DMS 273 treated with DMSO at 0.1 percent for 48 hours (cell line): ENCODE results near the gene CHD2.

ENCODE experiments used
- DNase-seq: peaks from one replicate; lab custom pipeline; 2025; lab: John Stamatoyannopoulos, UW

The CHD2 gene

DNA sequence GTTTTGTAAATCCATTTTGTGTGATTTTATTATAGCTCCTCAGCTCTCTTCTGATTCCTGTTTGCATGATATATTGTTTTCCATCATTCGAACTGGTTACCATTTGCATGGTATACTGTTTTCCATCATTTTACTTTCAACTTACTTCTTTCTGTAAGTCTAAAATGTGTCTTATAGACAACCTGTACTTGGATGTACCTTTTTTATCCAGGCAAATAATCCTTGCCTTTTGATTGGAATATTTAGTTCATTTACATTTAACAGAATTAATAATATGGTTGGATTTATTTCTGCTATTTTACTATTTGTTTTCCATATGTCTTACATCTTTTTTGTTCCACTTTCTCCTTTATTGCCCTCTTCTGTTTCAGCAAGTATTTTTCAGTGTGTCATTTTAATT lies 62.8 kb downstream of the CHD2 start:
- no peak for DNase-seq

DNA sequence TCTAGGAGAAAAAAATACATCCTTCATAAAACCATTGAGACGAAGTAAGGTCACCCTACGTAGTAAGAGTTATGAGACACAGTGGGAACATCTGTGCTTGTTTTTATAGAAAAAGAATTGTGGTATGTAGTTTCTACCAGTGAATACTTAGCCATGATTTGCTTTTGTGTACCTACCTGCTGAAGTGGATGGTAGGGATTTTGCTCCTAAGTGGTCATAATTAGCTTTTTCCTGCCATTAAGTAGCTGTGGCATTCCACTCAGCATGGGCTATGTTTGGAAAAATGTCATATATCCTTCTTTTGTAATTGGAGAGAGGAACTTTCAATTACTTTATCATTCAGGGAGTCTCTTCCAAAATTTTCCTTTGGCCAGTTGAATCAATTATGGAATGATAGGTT lies 63.7 kb downstream of the CHD2 start:
- DNase-seq: no peak

DNA sequence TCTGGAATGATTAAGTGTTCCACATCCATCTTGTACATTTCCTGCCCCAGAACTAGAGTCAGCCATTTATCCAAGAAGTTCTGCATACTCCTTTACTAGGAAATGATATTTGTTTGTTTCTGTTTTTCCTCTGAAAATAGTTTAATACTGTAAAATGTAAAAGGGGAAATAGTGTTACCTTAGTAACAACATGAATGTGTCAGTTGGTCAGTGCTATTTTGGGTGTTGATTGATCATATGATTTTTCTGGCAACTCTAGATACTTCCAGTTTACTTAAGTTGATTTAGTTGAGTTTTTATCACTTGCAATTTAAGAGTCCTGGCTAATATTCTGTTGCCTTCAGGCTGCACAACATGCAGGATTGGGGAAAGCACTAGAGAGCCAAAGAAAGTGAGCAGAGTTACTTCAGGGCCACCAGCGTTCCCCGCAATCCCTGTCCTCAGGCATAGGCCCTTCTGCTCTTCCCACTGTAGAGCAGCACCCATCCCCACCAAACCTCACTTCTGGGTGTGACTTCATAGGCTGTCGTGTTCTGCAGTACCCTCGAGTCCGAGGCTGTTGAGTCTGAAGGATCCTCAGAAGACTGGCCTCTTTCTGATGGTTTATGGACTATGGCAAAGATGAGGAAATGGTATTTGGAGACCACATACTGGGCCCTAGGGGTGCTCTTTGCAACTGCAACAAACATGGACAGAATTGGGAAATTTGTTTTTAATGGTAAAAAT lies 69.0 kb downstream of the CHD2 start:
- DNase-seq: no peak

DNA sequence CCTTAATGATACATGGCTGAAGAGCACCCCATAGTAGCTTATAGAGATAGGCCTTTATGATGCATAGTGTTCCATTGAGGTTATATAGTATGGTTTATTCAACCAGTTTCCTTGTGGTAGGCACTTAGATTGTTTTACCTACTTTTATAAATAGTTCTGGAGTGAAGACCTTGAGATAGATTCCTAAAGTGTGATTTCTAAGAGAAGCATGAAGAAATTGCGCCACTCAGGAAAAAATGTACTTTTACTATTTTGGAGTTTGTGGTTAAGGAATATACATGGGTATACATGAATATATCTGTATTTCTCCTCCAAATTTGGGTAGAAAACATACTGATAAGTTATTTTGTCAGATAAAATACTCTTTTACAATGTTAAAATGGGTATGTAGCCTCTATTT lies 70.5 kb downstream of the CHD2 start:
- no peak for DNase-seq

DNA sequence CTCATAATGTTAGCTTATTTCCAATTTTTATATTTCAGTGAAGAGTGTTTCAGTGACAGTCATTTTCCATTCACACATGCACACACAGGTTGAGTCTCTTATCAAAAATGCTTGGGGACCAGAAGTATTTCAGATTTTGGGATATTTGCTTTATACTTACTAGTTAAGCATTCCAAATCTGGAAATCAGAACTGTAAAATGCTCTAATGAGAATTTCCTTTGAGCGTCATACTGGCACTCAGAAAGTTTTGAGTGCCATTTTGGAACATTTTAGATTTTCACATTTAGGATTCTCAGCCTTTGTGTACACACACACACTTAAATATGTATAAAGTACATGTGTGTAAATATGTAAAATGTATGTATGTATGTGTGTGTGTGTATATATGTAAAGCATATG lies 71.0 kb downstream of the CHD2 start:
- no peak for DNase-seq

DNA sequence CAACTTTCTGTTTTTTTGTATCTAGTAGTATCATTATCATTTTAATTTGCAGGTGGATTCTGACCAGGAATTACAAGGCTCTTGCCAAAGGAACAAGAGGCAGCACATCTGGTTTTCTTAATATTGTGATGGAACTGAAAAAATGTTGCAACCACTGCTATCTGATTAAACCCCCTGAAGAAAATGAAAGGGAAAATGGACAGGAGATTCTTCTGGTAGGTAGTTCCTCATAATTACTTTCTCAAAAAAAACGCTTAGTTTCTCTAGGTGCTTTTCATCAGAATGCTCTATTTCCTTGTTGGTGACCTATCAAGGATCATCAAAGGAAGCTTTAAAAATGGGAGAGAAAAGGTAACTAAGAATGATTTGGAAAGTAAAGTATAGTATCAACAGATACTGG lies 71.6 kb downstream of the CHD2 start:
- DNase-seq: no peak

DNA sequence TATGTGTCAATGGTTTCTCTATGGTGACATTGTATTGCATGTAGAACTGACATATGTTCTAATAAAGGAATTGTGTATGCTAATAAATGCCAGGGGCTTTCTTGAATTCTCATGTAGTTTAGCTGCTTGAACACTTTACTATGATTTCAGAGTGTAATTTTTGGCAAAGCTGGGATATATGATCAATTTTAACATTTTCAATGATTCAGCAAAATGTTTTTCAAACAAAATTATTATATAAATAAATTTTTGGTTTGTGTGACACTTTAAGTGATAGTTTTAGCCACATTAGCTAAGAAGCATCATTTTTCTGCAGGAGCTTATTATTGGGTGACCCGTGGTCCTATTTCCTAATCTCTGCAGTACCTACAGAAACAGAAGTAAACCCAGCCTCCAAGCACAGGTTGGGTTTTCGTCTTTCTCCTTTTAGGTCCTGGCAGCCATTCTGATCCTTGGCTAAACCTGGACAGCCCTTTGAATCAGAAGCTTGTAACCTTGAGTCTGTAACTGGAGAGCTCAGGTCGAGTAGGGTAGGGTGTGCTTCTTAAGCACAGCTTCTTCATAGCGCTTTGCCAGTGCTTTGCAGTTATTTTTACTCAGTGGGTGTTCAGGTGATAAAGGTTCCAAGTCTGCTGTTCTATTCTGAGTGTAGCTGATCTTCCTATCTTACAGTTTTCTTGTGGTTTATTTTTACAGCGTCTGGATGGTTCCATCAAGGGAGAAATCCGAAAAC lies 74.2 kb downstream of the CHD2 start:
- DNase-seq: no peak

DNA sequence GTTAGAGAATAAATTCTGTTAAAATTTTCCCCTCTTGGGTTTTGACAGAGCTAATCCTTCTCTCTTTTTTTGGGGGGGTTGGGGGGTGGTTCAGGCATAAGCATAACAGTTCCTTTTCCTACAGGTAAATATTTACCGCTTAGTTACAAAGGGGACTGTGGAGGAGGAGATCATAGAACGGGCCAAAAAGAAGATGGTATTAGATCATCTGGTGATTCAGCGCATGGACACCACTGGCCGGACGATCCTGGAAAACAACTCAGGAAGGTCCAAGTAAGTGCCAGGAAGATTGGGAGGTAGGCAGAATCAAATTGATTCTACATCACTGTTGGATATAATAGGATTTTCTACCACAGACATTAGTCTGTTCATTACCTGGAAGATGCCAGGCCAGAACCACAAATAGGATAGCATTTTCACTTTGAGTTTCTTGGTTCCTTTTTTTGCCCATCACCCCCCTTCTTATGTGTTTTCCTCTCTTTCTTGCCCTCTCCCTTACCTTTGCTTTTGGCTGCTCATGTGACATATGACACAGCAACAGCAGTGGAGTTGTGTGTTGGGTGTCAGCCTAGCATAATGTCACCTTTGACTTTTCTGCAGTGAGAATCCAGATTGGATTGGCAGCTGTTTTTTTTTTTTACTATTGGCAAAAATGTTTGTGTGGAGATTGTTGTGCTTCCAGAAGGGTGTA lies 79.0 kb downstream of the CHD2 start:
- no peak for DNase-seq

DNA sequence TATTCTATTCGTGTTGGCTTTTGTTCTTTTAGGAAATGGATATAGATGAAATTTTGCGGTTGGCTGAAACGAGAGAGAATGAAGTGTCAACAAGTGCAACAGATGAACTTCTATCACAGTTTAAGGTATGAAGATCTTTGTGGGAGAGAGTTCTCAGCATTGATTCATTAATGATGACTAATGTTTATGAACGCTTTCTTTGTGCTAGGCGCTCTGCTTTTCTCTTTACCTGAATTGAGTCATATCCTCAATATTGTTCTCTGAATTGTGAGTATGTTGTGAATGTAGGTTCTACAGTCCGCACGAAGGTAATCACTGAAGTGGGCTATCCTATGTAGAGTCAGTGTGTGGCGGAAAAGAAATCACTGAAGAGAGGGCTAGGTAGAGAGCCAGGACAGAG lies 81.2 kb downstream of the CHD2 start:
- no peak for DNase-seq

DNA sequence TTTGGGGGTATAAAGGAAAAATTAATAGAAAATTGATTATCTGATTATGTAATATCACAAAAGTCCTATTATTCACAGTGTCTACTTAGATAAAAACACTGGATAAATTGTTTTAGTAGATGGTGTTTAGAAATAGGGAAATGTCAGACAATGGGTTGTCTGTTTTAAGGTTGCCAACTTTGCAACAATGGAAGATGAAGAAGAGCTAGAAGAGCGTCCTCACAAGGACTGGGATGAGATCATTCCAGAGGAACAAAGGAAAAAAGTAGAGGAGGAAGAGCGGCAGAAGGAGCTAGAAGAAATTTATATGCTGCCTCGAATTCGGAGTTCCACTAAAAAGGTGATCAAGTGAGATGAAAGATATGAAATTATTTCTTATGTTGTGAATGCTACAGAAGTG lies 84.0 kb downstream of the CHD2 start:
- DNase-seq: no peak

DNA sequence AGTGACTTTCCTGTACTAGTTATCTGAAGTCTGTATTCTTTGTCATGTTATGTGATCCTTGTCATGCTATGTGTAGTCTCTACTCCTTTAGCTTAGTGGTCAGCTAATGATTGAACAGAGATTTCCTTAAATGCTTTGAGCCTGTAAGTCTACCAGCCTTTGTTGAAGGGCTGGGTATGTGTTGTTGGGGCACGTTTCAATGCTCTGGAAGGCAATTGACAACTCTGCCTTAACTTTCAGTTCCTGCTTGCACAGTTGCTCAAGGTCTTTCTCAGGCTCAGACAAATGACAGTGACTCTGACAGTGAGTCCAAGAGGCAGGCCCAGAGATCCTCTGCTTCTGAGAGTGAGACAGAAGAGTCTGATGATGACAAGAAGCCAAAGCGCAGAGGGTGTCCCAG lies 89.3 kb downstream of the CHD2 start:
- no peak for DNase-seq

DNA sequence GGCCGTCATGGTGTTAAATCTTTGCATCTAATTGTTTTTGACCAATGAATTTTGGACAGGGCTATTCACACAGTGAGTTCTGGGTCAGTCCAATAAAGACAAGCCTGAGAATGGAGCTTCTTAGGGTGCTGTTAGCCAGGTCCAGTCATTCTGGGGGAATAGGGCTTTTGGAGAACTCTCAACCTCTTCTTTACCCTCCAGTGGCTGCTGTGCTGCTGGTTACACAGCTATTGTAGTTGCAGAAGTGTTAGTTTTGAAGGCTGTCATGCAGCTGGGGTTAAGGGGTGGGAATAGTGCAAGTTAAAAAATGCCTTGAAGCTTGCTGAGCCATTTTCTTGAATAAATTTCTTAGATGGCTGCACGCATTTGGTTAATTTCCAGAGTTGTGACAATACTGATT lies 89.9 kb downstream of the CHD2 start:
- no peak for DNase-seq

DNA sequence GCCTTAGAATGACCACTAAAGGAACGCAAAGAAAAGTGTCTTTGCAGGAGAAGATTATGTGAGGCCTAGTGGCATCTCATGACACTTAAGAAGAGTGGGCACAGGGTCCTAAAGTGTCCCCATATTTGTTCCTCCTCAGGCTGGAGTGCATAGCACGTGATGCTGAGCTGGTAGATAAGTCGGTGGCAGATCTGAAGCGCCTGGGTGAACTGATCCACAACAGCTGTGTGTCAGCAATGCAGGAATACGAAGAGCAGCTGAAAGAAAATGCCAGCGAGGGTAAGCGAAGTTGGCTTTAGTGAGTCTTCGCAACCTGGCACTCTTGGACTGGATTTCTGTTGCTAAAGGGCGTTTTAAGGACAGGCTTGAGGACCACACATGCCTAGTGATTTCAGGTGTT lies 92.6 kb downstream of the CHD2 start:
- no peak for DNase-seq

DNA sequence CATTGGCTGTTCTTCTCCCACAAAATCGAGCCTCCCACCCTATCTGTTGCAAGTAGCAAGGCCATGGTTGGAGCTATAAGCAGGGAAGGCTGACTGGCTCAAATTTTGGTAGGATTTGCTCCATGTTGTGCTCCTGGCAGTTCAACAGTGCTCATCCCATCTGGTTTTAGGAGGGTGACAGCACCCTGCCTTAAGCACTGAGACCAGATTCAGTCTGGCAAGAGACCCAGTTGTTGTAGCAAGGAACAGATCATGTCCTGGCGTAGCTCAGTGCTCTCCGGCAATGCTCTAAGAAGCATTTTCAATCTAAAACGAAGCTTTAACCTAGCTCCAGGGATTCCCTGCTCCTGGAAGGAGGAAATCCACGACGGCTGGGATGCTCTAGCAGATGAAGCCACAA lies 97.7 kb downstream of the CHD2 start:
- DNase-seq: no peak

DNA sequence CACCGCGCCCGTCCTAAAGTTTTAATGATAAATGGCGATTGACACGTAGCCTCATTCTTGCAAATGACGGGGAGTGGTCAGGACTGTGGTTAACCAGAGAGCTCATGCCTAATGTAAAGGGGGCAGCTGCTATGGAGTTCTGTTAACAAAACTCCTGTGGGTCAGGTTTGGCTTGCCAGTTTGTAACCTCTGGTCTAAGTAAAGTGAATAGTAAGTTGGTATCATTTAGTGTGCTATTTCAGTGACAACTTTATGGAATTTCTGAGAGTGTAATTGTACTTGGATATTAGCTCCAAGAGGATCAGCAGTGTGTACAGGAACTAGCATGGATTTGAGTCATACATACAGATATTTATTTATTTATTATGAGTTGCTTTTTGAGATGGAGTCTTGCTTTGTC lies 101.0 kb downstream of the CHD2 start:
- DNase-seq: no peak

DNA sequence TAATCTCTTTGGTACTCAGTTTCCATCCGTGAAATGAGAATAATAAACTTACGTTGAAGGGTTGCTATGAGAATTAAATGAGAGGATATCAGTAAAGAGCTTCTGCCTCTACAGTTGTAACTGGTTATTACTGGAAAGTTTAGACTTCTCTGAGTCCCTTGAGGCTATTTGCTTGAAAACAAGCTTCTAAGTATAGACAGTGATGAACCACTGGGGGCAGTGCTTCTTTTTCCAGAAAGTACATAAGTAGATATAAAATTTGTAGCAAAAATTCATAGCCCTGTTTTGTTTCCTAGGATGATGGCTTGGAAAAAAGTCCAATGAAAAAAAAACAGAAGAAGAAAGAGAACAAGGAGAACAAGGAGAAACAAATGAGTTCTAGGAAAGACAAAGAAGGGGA lies 101.8 kb downstream of the CHD2 start:
- DNase-seq: no peak

DNA sequence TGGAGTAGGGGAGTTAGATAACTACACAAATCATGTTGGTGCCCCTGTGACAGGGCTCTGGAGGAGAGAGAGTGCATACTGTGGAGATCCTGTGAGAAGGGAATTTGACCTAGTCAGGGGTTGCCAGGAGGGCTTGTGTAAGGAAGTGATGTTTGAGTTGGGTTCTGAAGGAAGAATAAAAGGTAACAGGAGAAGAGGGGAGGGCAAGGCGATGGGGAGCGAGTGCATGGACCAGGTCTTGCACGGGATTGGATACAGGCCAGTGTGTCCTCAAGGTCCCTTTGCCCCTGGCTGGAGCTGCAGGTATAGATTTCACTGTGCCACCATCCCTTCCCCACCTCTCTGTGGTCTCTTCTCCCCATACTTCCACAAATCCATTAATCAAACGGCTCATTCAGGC lies 105.0 kb downstream of the CHD2 start:
- DNase-seq: no peak

DNA sequence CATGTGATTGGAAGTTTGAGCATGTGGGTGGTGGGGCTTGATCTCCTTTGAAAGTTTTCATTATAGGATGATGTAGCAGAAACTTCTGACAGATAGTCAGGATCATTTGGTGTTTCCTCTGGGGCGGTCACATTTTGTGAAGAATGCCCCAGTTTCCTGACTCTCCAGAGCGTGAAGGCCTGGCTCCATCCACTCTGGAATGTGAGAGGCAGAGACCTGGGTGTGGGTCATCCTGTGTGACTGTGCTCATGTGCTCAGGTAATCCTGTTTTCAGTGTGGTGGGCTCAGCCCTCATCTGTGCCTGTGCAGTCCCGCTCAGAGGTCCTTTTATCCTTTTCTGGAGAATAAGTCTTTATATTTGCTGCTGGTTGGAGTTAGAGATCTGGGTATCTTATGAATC lies 107.9 kb downstream of the CHD2 start:
- no peak for DNase-seq

DNA sequence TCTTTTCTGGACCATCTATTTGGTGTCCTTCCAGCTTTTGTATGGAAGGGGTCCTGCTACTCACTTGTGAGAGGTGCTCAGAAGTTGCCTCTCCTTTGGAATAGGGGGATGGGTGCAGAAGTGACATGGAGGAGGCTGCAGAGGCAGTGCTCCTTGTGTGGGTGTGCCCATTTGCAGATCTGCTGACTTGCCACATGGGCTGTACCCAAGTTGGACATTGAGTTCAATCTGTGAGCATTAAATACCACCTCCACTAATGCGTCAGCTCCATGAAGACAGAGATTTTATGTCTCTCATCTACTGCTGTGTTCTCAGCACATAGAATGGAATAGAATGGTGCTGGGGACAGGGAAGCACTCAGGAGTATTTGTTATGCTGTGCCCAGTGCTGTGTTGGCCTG lies 112.7 kb downstream of the CHD2 start:
- no peak for DNase-seq

DNA sequence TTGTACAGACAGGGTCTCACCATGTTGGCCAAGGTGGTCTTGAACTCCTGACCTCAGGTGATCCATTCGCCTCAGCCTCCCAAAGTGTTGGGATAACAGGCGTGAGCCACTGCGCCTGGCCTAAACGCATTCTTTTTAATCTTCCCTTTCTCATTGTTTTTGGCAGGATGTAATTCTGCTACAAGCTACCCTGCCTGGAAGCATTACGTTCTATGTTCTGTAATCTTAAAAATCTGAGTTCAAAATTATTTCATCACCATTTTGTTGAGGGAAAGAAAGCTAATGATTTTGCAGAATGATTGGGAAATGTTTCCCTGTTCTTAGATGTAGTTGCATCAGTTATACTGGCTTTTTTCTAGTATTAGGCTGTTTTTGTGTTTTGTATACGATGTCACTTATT lies 117.4 kb downstream of the CHD2 start:
- no peak for DNase-seq

DNA sequence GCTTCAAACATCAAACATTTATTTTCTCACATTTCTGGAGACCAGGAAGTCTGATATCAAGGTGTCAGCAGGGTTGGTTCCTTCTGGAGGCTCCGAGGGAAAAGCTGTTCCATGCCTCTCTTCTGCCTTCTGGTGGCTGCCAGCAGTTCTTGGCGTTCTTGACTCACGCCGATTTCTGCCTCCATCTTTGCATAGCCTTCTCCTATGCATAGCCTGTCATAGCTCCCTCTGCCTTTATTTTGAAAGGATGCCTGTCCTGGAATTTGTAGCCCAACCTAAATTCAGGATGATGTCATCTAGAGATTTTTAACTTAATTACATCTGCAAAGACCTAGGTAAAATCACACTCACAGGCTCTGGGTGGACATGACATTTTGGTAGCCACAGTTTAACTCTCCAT lies 118.5 kb downstream of the CHD2 start:
- DNase-seq: no peak

DNA sequence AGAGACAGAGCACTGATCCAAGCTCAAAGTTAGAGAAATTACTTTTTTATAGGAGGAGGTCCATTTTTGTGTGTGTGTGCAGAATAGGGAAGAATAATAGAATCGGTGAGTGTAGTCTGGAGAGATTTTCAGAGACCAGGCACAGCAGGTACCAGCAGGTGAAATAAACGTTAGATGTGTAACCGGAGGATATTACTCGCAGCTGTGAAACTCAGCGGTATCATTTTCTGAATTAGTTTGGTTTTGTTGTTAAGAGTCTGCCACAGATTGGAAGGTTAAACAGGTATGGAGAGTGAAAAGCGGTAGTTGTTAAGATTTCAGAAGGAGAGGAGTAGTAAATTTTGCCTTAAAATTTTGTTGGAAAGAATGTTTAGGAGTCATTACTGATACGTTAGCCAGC lies 119.0 kb downstream of the CHD2 start:
- DNase-seq: no peak

DNA sequence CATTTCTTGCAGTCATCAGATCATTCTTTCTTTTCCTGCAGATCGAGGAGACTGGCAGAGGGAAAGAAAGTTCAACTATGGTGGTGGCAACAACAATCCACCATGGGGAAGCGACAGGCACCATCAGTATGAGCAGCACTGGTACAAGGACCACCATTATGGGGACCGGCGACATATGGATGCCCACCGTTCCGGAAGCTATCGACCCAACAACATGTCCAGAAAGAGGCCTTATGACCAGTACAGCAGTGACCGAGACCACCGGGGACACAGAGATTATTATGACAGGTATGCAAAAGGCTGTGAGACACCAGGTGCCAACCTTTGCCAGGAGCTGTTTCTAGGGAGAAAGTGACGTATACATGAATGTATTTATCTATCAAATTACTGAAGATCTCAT lies 119.8 kb downstream of the CHD2 start:
- no peak for DNase-seq
